ENCODE results near the gene VDAC2.
"Not testable (repeated sequence)": the region's sequence is repeated elsewhere in the genome, so short reads cannot be mapped to it uniquely, and the experiment has no call there.

Gene VDAC2

GRCh38 chr10:75201793-75202307 lies 8.7 kb upstream of the VDAC2 start:
- no peak for DNase-seq (ENCODE audit: low spot score)

- DNase-seq (ENCODE audit: low spot score): no peak
These were observed 8.1 kb upstream of the VDAC2 start for GRCh38 chr10:75202321-75203045.

- not testable (repeated sequence) for DNase-seq (ENCODE audit: low spot score)
These were observed 7.5 kb upstream of the VDAC2 start for GRCh38 chr10:75203046-75203620.

- DNase-seq (ENCODE audit: low spot score): no peak
These were observed 6.9 kb upstream of the VDAC2 start for GRCh38 chr10:75203724-75204123.

GRCh38 chr10:75205908-75206307 lies 4.7 kb upstream of the VDAC2 start:
- DNase-seq (ENCODE audit: low spot score): no peak

GRCh38 chr10:75206638-75207037 lies 4.0 kb upstream of the VDAC2 start:
- not testable (repeated sequence) for DNase-seq (ENCODE audit: low spot score)

- DNase-seq (ENCODE audit: low spot score): no peak
These were observed 3.3 kb upstream of the VDAC2 start for GRCh38 chr10:75207079-75207856.

- no peak for DNase-seq (ENCODE audit: low spot score)
These were observed 2.8 kb upstream of the VDAC2 start for GRCh38 chr10:75207857-75208144.

- no peak for DNase-seq (ENCODE audit: low spot score)
These were observed 2.4 kb upstream of the VDAC2 start for GRCh38 chr10:75208181-75208580.

GRCh38 chr10:75209086-75209920 lies 1.3 kb upstream of the VDAC2 start:
- no peak for DNase-seq (ENCODE audit: low spot score)

GRCh38 chr10:75209921-75210281 lies 695 bp upstream of the VDAC2 start:
- DNase-seq (ENCODE audit: low spot score): peak; percentile 90

GRCh38 chr10:75211007-75211691 lies 553 bp downstream of the VDAC2 start:
- DNase-seq (ENCODE audit: low spot score): no peak

- no peak for DNase-seq (ENCODE audit: low spot score)
These were observed 1.7 kb downstream of the VDAC2 start for GRCh38 chr10:75212343-75212742.

- DNase-seq (ENCODE audit: low spot score): no peak
These were observed 9.7 kb downstream of the VDAC2 start for GRCh38 chr10:75220274-75220673.

GRCh38 chr10:75221492-75221891 lies 10.9 kb downstream of the VDAC2 start:
- DNase-seq (ENCODE audit: low spot score): not testable (repeated sequence)

- no peak for DNase-seq (ENCODE audit: low spot score)
These were observed 12.9 kb downstream of the VDAC2 start for GRCh38 chr10:75223507-75223906.

GRCh38 chr10:75226095-75226494 lies 15.5 kb downstream of the VDAC2 start:
- DNase-seq (ENCODE audit: low spot score): no peak

GRCh38 chr10:75226656-75227055 lies 16.1 kb downstream of the VDAC2 start:
- DNase-seq (ENCODE audit: low spot score): no peak

GRCh38 chr10:75228278-75228677 lies 17.7 kb downstream of the VDAC2 start:
- DNase-seq (ENCODE audit: low spot score): no peak

- no peak for DNase-seq (ENCODE audit: low spot score)
These were observed 18.2 kb downstream of the VDAC2 start for GRCh38 chr10:75228834-75229233.

- DNase-seq (ENCODE audit: low spot score): no peak
These were observed 19.4 kb downstream of the VDAC2 start for GRCh38 chr10:75229971-75230370.

GRCh38 chr10:75230600-75231038 lies 20.0 kb downstream of the VDAC2 start:
- peak; percentile 83 for DNase-seq (ENCODE audit: low spot score)
